AG20443 (cell line): Measurements from ENCODE around the gene GRAMD1C.
"Not testable (repeated sequence)": the region's sequence is repeated elsewhere in the genome, so short reads cannot be mapped to it uniquely, and the experiment has no call there.

ENCODE experiments used
- DNase-seq: peaks from one replicate; pipeline ENCODE4 v3.0.0; 2012; ENCODE audit warnings: low spot score, mixed read lengths

The GRAMD1C gene

DNA sequence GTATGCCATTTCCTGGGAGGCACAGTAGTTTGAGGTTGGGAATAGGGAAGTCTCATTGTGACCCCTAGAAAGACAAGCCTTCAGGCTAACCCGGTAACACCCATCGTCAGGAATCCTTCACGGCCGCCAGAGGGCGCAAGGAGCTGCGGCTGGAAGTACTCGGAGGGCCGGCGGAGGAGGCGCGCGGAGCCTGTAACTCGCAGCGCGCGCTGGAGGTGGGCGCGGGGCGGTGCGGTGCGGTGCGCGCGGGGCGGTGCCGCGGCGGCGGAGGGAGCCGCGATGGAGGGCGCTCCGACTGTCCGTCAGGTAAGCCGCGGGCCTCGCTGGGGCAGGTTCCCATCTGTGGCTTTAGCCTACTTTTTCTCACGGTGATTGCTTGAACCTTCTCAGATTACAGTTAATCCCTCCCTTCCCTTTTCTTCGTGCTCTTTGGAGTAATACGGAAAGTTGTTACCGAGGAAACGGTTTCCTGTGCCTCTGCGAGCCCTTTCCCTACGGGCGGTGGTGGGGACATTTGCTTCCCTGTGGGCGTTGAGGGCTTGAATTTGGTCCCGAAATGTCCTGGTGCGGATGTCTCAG lies at the start of gene GRAMD1C:
TSS of gene GRAMD1C (plus strand) at position 158 of the 579 bp plus-strand sequence. CDS start at position 280, 122 bp downstream.
- DNase-seq = peak; percentile 92

DNA sequence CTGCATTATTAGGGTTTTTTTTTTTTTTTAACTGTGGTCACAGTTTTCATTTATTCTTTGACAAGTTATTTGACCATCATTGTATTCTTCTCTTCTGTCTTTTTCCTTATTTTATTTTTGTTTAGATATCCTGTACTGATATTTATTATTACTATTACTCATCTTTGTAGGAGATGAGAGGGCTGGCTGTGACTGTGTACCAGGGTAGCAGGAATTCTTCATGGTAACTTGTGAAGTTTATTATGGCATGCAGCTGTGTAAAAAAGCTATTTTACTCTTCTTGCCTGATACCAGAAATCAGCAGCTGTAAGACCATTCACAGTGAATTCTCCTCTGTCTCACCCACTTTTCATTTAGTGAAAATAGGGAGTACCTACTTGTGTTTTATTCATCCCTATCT lies 47.2 kb upstream of the GRAMD1C start:
- no peak for DNase-seq

DNA sequence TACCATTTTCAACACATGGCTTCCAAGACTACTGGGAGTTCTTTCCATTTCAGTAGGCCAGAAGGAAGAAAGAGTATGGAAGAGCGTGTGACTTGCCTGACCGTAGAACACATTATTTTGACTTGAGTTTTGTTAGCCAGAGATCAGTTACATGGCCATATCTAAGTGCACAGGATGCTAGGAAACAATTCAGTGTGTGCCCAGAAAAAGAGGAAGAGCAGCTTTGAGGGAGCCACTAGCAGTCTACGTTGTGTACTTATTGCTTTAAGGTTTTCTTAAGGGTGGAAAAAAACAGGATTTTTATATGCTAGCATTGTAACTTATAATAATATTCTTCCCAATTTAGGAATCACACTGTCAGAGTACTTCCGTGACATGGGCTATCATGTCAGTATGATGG lies 44.1 kb upstream of the GRAMD1C start:
- no peak for DNase-seq

DNA sequence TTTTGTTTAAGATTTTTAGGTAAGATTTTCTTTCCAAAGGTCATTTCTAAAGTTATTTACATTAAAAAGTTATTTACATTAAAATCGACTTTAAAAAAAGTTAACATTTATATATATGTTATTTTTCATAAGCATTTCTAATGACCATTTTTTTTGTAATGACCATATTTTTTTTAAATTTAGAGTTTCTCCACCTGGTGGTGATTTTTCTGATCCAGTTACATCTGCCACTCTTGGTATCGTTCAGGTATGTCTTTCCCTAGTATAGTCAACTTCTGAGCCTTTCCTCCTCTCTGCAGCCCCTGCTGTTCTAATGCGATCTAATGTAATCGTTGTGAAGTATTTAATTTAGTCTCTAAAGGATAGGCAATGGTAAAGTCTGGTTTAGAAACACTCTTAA lies 42.9 kb upstream of the GRAMD1C start:
- DNase-seq = no peak

DNA sequence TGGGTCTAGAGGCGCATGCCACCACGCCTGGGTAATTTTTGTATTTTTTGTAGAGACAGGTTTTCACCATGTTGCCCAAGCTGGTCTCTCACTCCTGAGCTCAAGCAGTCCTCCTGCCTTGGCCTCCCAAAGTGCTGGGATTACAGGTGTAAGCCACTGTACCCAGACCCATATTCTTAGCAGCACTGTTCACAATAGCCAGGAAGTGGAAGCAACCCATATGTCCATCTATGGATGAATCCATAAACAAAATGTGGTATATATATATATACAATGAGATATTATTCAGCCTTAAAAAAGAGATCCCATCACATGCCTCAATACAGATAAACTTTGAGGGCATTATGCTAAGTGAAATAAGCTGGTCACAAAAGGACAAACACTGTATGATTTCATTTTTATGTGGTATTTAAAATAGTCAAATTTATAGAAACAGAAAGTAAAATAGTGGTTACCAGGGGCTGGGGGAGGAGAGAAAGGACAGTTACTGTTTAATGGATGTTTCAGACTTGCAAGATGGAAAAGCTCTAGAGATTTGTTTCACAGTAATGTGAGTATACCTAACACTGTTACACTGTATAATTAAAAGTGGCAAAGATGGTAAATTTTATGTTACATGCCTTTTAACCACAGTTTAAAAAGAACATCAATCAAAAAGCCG lies 35.7 kb upstream of the GRAMD1C start:
- no peak for DNase-seq

DNA sequence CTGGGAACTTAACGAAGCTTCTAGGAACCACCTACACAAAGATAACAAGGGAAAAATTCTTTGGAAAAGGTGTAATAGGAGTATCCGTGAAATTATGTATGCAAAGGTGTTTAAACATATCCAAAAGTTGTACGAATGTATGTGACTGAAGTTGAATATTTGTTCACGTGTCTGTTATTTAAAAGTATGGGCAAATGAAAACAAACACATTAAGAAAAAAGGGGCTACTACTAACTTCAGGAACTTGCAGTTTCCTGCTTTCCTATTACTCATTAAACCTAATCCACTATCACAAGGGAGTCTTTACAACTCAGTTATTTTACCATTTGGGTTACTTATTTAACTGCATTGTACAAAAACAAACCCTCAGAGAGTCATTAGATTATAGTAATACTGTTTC lies 33.9 kb upstream of the GRAMD1C start:
- DNase-seq = no peak

DNA sequence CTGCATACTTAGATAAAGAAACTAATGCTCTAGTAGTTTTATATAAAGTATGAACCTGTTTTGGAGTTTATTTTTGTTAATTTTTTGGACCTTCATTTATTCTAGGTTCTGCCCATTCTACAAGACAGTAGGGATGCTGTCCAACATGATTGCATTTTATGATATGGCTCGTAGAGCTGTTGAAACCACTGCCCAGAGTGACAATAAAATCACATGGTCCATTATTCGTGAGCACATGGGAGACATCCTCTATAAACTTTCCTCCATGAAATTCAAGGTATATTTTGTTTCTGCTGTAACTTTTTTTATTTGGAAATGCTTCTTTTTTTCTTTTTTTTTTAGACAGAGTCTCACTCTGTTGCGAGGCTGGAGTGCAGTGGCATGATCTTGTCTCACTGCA lies 33.3 kb upstream of the GRAMD1C start:
- DNase-seq = no peak

DNA sequence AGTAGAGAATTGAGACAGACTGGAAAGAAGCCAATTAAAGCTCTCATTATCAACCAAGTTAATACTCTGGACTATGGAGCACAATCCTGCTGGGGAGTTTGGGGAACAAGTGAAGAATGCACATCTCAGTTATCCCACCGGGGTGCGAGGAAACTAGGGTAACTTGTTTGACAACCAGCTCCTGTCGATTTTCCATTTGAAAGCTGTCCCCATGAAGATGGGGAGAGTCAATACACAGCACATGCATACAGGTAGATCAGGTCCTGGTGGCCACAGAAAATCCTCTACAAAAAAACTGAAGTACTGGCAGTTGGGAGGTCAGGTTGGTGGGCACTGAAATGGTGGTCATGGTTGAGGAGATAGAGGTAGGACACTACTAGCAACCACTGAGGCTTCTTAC lies 25.7 kb upstream of the GRAMD1C start:
- no peak for DNase-seq

DNA sequence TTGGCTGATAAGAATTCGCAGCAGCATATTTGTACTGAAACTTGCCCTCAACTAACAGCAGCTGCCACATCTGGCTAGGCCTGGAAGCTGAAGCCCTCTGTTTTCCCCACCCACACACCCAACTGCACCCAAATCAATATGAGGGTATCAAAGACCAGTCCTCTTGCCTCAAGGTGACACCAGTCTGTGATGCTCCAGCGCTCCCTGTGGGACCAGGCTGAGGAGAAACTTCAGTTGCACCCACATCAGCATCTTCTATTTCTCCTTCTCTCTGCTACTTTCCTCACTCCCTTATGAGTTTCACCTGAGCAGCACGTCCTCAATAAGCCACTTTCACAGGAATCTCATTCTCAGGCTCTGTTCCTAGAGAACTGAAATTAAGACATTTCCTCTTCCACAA lies 18.7 kb upstream of the GRAMD1C start:
- no peak for DNase-seq

DNA sequence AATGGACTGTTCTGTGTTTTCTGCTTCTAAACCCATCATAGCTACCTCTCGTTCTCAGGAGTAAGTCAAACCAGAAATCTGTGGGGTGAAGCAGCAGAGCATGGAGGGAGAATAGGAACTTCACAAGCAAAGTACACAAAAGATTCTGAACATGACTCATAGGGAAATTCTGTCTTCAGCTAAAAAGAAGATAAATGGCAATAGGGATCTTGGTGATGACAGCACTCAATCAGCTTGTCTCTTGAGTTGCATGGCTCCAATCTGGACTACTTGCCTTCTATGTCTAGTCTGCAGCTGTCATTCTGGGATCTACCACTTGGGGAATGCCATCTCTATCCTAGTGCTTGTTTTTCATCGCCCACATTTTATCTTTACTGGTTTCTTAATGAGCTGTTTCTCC lies 13.5 kb upstream of the GRAMD1C start:
- DNase-seq = peak; percentile 18

DNA sequence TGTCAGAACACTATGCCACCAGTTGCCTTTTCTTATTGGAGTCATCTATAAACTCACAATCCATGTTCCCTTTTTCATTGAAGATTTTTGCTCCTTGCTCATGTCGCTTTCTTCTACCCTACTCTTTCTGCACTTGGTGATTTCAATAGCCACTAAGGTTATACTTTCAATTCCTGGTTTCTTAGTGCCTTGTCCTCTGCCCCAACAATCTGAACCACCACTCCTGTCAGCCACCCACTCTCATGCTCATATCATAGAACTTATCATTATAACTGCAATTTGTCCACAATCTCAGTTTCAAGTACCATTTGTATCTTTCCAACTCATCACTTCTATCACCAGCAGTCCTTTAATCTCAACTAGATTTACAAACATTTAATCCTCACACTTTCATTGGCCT lies 10.0 kb upstream of the GRAMD1C start:
- no peak for DNase-seq

DNA sequence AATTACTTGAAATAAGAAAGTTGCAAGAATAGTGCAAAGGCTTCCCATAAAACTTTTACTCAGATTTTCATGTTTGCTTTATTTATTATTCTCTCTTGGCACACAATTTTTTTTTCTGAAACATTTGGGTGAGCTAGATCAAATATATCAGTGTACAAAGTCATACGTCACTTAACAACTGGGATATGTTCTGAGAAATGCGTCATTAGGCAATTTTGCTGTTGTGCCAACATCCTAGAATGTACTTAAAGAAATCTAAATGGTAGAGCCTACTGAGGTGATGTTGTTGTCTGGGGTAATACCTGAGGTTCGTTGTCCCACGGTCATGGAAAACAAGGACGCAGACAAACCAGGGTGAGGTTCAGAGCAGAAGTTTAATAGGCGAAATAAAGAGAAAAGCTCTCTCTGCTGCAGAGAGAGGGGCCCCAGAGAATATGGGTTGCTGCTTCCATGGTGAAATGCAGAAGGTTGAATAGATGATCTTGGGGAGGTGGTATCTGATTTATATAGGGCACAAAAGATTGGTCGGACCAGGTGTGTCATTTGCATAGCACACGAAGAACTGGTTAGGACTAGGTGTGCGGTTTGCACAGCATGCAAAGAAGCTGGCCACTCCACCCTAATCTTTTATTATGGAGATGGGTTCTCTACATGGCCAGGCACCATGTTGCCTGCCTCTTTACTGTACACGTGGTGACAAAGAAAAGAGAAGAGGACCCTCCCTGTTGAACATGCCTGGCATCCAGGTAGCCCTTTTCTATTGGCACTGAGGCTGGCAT lies 8.8 kb upstream of the GRAMD1C start:
- DNase-seq = no peak

DNA sequence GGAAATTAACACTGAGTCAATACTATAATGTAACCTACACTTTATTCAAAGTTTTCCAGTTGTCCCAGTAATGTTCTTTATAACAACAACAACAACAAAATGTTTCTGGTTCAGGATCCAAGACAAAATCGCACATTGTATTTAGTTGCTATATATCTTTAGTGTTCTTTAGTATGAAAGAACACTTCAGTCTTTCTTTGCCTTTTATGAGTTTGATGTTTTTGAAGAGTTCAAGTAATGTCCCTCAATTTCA lies 7.6 kb upstream of the GRAMD1C start:
- DNase-seq = no peak

DNA sequence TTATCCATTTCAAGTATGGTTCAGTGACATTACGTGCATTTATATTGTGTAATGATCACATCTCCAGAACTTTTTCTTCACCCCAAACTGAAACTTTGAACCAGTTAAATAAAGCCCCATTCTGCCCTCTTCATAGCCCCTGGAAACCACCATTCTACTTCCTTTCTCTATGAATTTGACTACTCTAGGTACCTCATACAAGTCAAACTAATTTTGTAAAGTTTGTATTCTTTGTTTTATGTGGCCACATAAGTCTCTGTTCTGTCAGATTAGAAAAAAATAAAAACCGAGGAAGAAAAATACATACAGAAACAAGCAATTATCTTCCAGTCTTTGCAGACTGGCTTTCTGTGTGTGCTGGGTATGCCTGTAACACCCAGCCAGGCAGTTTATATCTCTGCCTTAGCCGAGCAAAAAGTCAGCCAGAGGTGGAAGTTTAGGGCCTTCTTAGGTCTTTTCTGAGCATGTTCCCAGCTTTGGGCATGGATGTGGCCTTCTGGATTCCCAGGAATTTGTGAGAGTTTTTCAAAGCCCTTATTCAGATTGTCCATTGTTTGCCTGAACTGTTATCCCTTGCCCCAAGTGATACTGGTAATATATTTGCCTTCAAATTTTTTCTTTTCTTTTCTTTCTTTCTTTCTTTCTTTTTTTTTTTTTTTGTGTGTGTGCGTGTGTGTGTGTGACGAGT lies 6.0 kb upstream of the GRAMD1C start:
- no peak for DNase-seq

DNA sequence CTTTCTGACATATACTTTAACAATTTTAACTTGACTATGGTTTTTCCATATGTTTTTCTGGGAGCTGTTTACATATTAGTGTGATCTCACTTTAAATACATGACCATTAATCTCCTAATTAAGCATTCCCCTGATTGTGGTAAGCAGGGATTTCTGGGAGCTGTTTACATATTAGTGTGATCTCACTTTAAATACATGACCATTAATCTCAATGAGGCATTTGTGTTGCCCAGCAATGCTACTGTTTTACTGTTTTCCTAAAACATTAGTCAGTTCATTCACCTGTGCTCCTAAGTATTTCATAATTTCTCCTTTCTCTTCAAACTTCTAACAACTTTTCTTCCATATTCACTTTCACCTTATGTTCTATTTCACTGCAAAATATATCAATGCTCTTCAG lies 3.6 kb upstream of the GRAMD1C start:
- DNase-seq = no peak

DNA sequence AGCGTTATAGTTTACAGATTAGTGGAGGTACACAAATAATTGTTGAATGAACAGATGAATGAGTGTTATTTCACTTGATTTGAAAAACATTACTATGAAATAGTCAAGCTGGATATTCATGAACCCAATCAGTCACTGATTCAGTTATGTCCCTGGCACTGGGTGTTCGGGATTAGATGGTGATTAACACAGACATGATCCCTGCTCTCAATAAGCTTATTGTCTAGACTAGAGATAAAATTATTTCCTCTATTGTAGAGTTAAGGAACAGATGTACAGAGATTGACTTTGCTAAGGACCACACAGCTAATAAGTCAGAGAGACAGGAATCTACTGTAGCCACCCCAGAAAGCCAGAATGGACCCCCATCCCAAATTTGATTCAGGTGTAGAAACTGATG lies 963 bp downstream of the GRAMD1C start:
- no peak for DNase-seq

DNA sequence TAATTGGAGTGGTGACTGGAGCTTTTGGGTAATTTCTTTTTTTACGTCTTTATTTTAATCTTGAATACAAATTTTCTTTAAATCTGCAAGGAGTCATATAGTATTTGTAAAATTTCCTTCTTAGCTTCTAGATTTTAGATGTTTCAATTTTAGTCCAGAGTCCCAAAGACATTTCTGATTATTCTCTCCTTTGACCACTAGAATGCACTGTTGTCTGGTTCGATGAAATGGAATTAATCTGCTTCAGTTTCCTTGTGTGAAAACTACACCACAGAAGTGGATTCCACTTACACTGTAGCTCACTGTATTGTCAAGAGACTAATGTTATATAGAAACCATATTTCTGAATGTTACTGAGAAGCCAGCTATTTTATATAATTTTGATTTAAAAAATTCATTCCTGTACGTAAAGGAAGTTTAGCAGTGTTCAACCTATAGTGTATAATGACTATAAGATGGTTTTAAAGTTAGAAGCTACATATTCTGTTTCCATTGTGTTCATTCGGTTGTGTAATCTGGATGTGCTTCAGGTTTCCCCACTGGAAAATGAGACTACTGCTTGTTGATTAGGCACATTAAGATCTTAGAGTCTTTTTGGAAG lies 6.1 kb downstream of the GRAMD1C start:
- peak; percentile 55 for DNase-seq

DNA sequence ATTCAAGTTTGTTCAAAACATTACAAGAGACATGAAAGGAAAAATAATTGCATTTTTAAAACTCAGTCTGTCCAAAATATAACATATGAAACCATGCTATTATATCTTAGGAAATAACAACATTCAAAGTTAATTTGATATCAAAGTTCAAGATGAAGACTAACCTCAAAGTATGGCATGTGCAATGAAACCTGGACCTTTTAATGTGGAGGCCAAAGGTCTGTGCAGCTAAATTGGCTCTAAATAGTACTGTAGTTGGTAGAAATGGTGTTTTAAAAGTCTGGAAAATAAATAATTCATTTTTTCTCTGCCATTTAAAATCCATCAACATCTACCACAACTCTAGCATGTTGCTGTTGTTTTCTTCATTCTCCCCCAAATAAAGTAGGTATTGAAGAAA lies 8.7 kb downstream of the GRAMD1C start:
- DNase-seq = no peak

DNA sequence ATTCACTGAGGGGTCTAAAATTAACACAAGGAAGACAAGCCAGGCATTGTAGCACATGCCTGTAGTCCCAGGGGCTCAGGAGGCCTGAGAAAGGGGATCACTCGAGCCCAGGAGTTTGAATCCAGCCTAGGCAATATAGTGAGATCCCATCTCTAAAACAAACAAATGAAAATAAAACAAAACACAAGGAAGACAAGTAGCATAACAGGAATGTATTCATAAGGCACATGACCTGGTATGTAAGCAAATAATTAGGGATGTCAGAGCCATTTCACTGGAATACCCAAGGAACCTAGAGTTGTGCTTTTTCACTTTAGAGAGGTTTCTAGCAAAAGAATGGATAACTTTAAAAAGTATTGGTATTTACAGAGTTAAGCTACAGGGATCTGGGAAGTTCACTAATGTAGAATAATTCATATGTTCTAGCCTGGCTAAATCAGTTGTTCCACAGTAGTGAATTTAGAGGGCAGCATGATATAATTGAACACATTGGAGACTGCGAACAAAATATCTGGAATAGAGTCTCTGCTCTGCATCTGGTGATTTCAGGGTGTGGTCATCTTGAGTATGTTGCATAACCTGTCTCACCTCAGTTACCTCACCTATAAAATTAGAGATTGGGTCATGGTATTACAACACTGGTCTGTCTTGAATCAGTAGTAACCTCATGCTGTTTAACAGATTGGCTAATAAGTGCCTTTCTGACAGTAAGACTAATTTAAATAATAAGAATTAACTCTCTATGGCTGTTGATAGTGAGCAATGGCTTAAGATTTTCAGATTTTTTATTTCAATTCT lies 9.3 kb downstream of the GRAMD1C start:
- no peak for DNase-seq

DNA sequence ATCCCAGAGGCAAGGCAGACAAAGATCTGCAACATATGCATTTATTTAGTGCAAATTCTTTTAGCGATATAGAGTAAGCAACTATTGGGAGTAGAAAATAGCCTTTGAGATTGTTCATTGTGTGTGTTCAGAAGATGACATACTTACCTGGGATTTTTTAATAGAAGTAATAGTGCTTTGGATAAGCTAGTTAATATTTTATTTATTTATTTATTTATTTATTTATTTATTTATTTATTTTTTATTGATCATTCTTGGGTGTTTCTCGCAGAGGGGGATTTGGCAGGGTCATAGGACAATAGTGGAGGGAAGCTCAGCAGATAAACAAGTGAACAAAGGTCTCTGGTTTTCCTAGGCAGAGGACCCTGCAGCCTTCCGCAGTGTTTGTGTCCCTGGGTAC lies 10.5 kb downstream of the GRAMD1C start:
- not testable (repeated sequence) for DNase-seq

DNA sequence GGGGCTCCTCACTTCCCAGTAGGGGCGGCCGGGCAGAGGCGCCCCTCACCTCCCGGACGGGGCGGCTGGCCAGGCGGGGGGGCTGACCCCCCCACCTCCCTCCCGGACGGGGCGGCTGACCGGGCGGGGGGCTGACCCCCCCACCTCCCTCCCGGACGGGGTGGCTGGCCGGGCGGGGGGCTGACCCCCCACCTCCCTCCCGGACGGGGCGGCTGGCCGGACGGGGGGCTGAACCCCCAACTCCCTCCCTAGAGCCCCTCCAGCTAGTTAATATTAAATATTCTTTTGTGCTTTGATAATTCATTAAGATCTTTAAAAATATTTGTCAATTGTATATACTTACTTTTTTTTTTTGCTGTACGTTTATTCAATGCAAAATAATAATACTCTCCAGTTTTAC lies 11.3 kb downstream of the GRAMD1C start:
- not testable (repeated sequence) for DNase-seq

DNA sequence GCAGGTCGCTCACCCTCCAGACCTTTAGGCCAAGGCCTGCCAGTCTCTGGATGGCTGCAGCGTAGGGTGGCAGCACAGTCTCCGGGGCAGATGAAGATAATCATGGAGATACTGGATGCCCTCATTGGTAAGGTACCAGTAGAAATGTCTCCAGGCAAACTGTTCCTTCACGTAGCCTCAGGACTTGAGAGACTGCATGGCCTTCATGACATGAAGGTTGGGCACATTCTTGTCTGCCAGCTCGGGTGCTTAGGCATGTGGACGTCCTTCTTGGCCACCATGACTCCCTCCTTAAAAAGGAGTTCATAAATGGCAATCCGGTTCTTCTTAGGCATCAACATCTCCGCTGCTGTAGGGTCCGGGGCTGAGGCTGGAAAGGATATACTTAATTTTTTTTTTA lies 11.8 kb downstream of the GRAMD1C start:
- DNase-seq = not testable (repeated sequence)
